Activated naive CD4-positive, alpha-beta T cell treated with anti-CD3 and anti-CD28 coated beads, Interleukin-2, amount 10 ng/mL, durations not matched to agents 7 days and 5 days (primary cell): ENCODE results near the gene STIMATE.

Source experiments
- CTCF ChIA-PET: fragments of 350-600 bp; sonication (Branson Sonifier 250); formaldehyde crosslinking; loops from one replicate; lab custom pipeline; 2021; ENCODE audit warnings: antibody characterized with exemption; lab: Charles Lee
- DNase-seq: peaks from one replicate; pipeline ENCODE4 v3.0.0-alpha.2; 2020
- H3K27ac Mint-ChIP-seq: one replicate; pipeline ENCODE4 v1.8.0; 2021; ENCODE audit warnings: mild to moderate bottlenecking, moderate library complexity, mixed read lengths
- H3K27me3 Mint-ChIP-seq: one replicate; pipeline ENCODE4 v1.8.0; 2021; ENCODE audit warnings: mild to moderate bottlenecking, mixed read lengths
- H3K36me3 Mint-ChIP-seq: one replicate; pipeline ENCODE4 v1.8.0; 2021; ENCODE audit warnings: mixed read lengths
- H3K4me1 Mint-ChIP-seq: one replicate; pipeline ENCODE4 v1.8.0; 2021; ENCODE audit warnings: mixed read lengths
- H3K4me3 Mint-ChIP-seq: one replicate; pipeline ENCODE4 v1.8.0; 2021; ENCODE audit warnings: mild to moderate bottlenecking, moderate library complexity, mixed read lengths
- H3K9me3 Mint-ChIP-seq: one replicate; pipeline ENCODE4 v1.8.0; 2021; ENCODE audit warnings: mixed read lengths

Gene STIMATE

GRCh38 chr3:52873433-52874159 lies 23.8 kb downstream of the STIMATE start:
- H3K27ac Mint-ChIP-seq = no peak overlapping the region

DNA sequence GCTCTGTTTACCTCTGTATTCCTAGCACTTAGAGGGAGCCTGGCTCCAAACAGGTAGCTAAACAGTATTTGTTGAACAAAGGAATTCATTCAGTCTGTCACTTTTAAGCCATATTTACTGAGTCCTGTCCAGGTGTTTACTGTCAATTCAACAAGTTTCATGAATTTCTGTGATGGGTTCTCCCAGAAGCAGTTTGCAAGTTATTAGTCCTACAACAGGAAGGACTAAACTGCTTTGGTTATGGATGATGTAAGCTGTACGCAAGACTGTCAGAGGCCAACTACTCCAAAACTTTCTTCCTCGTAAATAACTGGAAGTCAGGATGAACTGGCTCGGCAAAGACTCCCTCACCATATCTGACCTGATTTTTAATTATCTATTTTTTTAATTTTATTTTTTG lies 25.1 kb downstream of the STIMATE start:
- Mint-ChIP-seq H3K9me3 (no peaks in the 10 kb centered on the region), H3K36me3 (peaks cover 1% of the 10 kb centered on the region), H3K27ac (no peak overlapping the region), H3K4me3 (no peak overlapping the region), H3K27me3 (no peaks in the 10 kb centered on the region), H3K4me1 (peaks cover 28% of the 10 kb centered on the region)
- CTCF ChIA-PET = interaction anchor here (1.0 to 2.5 kb wide), 2 partner anchors 19 to 33 kb away, joined by 3 to 8 read pairs; no protein-coding TSS in a partner anchor
- DNase-seq = no peak

More at GRCh38 chr3:52873433-52874159, 23.8 kb downstream of the STIMATE start:
- Mint-ChIP-seq H3K4me3 (no peak overlapping the region), H3K27me3 (no peaks in the 10 kb centered on the region), H3K4me1 (peaks cover 28% of the 10 kb centered on the region), H3K36me3 (peaks cover 4% of the 10 kb centered on the region), H3K9me3 (no peaks in the 10 kb centered on the region)
- DNase-seq = no peak
- CTCF ChIA-PET = interaction anchor here (2.5 kb wide), 1 partner anchor 21 kb away, joined by 8 read pairs; no protein-coding TSS in a partner anchor

DNA sequence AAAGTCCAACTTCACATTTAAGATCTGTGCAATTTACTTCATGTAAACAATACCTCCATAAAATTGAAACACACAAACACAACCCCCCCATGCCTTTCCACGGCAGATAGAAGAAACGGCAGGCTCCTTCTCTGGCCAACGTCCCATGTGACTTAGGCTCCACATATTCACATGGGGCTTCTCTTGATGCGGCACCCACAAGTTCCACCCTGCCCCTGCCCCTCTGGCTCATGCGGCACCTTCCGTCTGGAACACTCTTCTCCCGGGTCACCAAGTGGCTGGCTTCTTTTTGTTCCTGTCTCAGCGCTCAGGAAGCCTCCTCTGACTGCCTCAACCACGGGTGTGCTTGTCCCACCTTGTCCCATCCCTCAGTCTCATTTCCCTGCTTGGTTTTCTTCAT lies 25.6 kb downstream of the STIMATE start:
- no peak overlapping the region for H3K27ac Mint-ChIP-seq
- peaks cover 28% of the 10 kb centered on the region for H3K4me1 Mint-ChIP-seq
- H3K9me3 Mint-ChIP-seq = no peaks in the 10 kb centered on the region

GRCh38 chr3:52870471-52870870 lies 26.9 kb downstream of the STIMATE start:
- DNase-seq = no peak
- CTCF ChIA-PET = no interaction called here
- Mint-ChIP-seq H3K27ac (no peak overlapping the region), H3K9me3 (peaks cover 8% of the 10 kb centered on the region), H3K4me3 (no peak overlapping the region), H3K27me3 (no peaks in the 10 kb centered on the region), H3K4me1 (peaks cover 23% of the 10 kb centered on the region), H3K36me3 (peaks cover 12% of the 10 kb centered on the region)

More for the DNA sequence above, 25.6 kb downstream of the STIMATE start:
- H3K27me3 Mint-ChIP-seq = no peaks in the 10 kb centered on the region
- peaks cover 2% of the 10 kb centered on the region for H3K36me3 Mint-ChIP-seq
- CTCF ChIA-PET = interaction anchor here (2.5 kb wide), 1 partner anchor 19 kb away, joined by 8 read pairs; no protein-coding TSS in a partner anchor
- DNase-seq = no peak
- no peak overlapping the region for H3K4me3 Mint-ChIP-seq

DNA sequence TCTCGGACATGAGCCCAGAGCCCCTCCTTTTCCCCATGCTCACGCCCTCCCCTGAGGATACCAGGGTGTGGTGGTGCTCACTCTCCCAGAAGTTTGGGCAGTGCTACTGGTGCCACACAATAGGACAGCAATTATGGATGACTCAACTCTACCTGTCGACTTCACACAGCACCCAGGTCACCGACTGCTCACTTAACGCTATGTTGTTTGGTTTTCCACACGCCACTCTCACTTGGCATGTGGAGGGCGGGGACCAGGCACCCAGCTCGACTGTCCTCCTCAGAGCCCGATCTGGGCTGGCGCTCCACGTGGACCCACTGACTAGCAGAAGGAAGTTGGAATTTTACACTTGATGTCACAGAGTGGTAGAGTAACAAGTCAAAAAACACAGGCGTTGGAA lies 30.9 kb downstream of the STIMATE start:
- CTCF ChIA-PET = no interaction called here
- no peak overlapping the region for H3K27ac Mint-ChIP-seq

GRCh38 chr3:52865994-52866393 lies 31.4 kb downstream of the STIMATE start:
- Mint-ChIP-seq H3K4me3 (no peak overlapping the region), H3K27me3 (no peaks in the 10 kb centered on the region), H3K9me3 (peaks cover 30% of the 10 kb centered on the region), H3K27ac (no peak overlapping the region), H3K4me1 (no peaks in the 10 kb centered on the region), H3K36me3 (peaks cover 26% of the 10 kb centered on the region)
- no peak for DNase-seq
- CTCF ChIA-PET = no interaction called here

More for the DNA sequence above, 30.9 kb downstream of the STIMATE start:
- Mint-ChIP-seq H3K9me3 (peaks cover 30% of the 10 kb centered on the region), H3K36me3 (peaks cover 26% of the 10 kb centered on the region), H3K4me1 (peaks cover under 1% of the 10 kb centered on the region), H3K4me3 (no peak overlapping the region), H3K27me3 (no peaks in the 10 kb centered on the region)
- no peak for DNase-seq

DNA sequence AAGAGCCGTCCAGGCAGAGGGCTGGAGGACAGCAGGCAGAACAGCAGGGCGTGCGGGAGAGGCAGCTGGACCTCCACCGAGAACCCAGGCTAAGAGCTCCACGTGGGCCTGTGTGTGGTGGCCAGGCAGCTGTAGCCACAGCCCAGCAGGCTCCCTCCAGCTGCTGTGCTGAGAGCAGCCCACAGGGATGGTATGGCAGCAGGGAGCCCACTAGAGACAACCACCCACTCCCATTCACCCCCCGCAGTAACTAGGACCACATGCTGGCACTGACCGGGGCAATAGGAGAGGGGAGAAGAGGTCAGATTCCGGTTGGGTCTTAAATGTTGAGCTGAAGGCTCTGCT lies 37.0 kb downstream of the STIMATE start:
- CTCF ChIA-PET = interaction anchor here (0.8 kb wide), 1 partner anchor 14 kb away, joined by 3 read pairs; no protein-coding TSS in a partner anchor
- H3K36me3 Mint-ChIP-seq = peaks cover 16% of the 10 kb centered on the region
- peak overlapping the region; percentile 7 for H3K27ac Mint-ChIP-seq
- DNase-seq = no peak
- no peaks in the 10 kb centered on the region for H3K27me3 Mint-ChIP-seq
- peaks cover 22% of the 10 kb centered on the region for H3K9me3 Mint-ChIP-seq
- no peak overlapping the region for H3K4me3 Mint-ChIP-seq
- H3K4me1 Mint-ChIP-seq = no peaks in the 10 kb centered on the region

DNA sequence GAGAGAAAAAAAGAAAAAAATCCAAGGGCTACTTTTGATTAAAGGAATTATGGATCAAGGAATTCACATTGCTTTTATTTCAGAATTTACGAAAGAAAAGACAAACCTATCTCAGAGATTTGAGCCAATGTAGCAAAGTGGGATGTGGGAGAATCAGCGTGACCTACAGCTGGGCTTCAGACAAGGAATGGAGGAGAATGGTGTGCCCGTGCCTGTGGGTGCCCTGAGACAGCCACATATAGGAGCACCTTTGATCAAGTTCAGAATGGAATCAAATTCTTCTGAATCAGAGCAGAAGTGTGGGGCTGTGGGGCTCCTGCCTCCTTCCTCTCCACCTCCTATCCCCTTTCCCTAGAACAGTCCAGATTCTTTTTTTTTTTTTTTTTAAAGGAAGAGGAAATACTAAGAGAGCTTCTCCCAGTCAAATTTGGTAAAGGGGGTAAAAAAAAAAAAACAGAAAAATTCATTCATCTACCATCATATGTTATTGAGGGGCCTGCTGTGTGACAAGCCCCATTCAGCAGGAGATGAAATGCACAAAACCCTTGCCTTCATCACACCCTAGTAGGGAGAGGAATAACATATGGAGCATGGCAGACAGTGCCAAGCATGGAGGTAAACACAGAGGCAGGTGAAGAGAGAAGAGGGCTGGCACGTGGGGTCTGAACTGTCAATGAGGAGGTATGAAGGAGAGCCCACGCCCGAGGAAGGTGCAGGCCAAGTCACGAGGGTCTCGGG lies 37.5 kb downstream of the STIMATE start:
- no peak for DNase-seq
- no peaks in the 10 kb centered on the region for H3K4me1 Mint-ChIP-seq
- H3K9me3 Mint-ChIP-seq = peaks cover 19% of the 10 kb centered on the region
- H3K36me3 Mint-ChIP-seq = peaks cover 13% of the 10 kb centered on the region
- H3K27ac Mint-ChIP-seq = no peak overlapping the region
- CTCF ChIA-PET = no interaction called here
- H3K4me3 Mint-ChIP-seq = no peak overlapping the region
- no peaks in the 10 kb centered on the region for H3K27me3 Mint-ChIP-seq

DNA sequence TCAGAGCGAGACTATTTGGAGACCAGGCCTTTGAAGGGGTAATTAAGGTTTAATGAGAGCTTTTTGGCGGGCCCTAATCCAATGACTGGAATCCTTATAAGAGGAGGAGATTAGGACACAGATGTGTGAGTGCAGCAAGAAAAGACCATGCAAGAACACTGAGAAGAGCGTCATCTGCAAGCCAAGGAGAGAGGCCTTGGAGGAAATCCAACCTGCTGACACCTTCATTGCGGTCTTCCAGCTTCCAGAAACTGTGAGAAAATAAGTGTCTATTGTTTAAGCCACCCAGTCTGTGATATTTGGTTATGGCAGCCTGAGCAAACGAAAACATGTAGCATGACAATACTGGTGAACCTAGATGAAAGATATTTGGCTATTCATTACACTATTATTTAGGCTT lies 39.5 kb downstream of the STIMATE start:
- Mint-ChIP-seq H3K4me1 (no peaks in the 10 kb centered on the region), H3K4me3 (no peak overlapping the region), H3K27me3 (no peaks in the 10 kb centered on the region), H3K9me3 (peaks cover 2% of the 10 kb centered on the region), H3K36me3 (peaks cover 3% of the 10 kb centered on the region), H3K27ac (no peak overlapping the region)
- CTCF ChIA-PET = interaction anchor here (1.0 kb wide), 1 partner anchor 12 kb away, joined by 3 read pairs; no protein-coding TSS in a partner anchor
- no peak for DNase-seq

DNA sequence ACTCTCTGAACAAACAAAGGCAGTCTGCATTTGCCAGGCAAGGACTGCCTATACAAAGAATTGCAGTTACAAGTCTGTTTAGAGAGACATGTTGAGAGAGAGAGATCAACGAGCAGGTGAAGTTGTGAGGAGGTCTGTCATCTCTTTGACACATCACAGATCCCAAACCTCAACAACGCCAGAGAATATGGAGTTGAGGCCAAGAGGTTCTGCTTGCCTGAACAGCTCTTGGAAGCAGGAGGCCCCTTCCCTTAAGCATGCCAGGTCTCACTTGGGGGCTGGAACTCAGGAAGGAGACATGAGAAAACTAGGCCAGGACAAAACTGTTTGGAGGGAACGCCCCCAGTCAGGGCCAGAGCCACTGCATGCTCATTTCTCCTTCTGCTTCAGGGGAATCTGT lies 40.2 kb downstream of the STIMATE start:
- H3K27me3 Mint-ChIP-seq = no peaks in the 10 kb centered on the region
- no peak for DNase-seq
- CTCF ChIA-PET = interaction anchor here (1.0 kb wide), 1 partner anchor 78 kb away, joined by 3 read pairs; no protein-coding TSS in a partner anchor
- no peaks in the 10 kb centered on the region for H3K4me1 Mint-ChIP-seq
- no peak overlapping the region for H3K4me3 Mint-ChIP-seq
- no peaks in the 10 kb centered on the region for H3K9me3 Mint-ChIP-seq
- H3K27ac Mint-ChIP-seq = no peak overlapping the region
- H3K36me3 Mint-ChIP-seq = peaks cover 2% of the 10 kb centered on the region

- CTCF ChIA-PET = interaction anchor here (1.0 kb wide), 1 partner anchor 78 kb away, joined by 3 read pairs; no protein-coding TSS in a partner anchor
- no peak overlapping the region for H3K4me3 Mint-ChIP-seq
- H3K36me3 Mint-ChIP-seq = peaks cover 5% of the 10 kb centered on the region
- no peaks in the 10 kb centered on the region for H3K9me3 Mint-ChIP-seq
- DNase-seq = no peak
- no peak overlapping the region for H3K27ac Mint-ChIP-seq
- H3K4me1 Mint-ChIP-seq = no peaks in the 10 kb centered on the region
- H3K27me3 Mint-ChIP-seq = no peaks in the 10 kb centered on the region
Observed at GRCh38 chr3:52856666-52857065, 40.7 kb downstream of the STIMATE start.

DNA sequence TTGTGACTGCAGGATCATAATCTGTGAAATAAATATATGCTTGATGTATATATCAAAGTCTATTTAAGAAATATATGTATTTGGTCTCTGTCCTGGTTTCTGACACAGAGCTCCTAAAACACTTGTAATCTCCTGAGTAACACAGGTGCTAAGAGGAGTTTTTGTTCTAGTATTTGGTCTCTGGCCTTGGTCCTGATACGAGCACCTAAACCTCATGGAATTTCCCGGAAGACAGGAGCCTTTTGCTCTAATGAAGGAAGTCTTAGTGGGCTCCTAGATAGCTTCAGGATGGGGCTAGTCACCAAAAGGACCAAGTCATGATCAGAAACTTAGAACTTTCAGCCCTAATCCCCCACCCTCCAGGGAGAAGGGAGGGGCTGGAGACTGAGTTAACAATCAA lies 43.3 kb downstream of the STIMATE start:
- H3K9me3 Mint-ChIP-seq = no peaks in the 10 kb centered on the region
- H3K4me1 Mint-ChIP-seq = no peaks in the 10 kb centered on the region
- CTCF ChIA-PET = interaction anchor here (0.6 to 2.5 kb wide), 4 partner anchors 19 to 350 kb away, joined by 3 to 8 read pairs (median 4); no protein-coding TSS in a partner anchor
- no peak for DNase-seq
- no peaks in the 10 kb centered on the region for H3K27me3 Mint-ChIP-seq
- no peak overlapping the region for H3K4me3 Mint-ChIP-seq
- no peak overlapping the region for H3K27ac Mint-ChIP-seq
- H3K36me3 Mint-ChIP-seq = peaks cover 7% of the 10 kb centered on the region

DNA sequence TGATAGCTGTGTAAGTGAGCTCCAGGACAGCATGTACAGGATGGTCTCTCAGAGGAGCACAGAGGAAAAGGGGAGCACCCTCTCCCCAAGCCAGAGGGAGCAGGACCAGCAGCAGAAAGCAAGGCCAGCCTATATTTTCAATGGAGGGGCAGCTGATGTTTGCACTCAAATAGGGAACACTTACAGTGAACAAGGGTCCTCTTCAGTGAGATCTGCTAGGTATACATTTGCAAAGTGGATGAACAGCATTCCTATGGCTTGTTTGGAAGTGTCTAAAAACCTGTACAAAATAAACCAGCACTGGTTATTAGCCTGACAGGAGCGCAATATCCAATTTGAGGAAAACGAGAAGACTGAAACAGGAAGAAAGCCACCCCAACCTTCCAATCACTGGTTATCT lies 44.9 kb downstream of the STIMATE start:
- peaks cover 7% of the 10 kb centered on the region for H3K36me3 Mint-ChIP-seq
- CTCF ChIA-PET = interaction anchor here (1.5 to 2.5 kb wide), 2 partner anchors 20 to 220 kb away, joined by 3 to 8 read pairs; no protein-coding TSS in a partner anchor

GRCh38 chr3:52851348-52851747 lies 46.0 kb downstream of the STIMATE start:
- peaks cover 7% of the 10 kb centered on the region for H3K36me3 Mint-ChIP-seq
- H3K4me1 Mint-ChIP-seq = peaks cover 4% of the 10 kb centered on the region
- no peaks in the 10 kb centered on the region for H3K27me3 Mint-ChIP-seq
- H3K27ac Mint-ChIP-seq = peak overlapping the region; percentile 56
- CTCF ChIA-PET = interaction anchor here (0.6 to 1.6 kb wide), 7 partner anchors 10 to 278 kb away, joined by 3 to 8 read pairs (median 4); no protein-coding TSS in a partner anchor
- DNase-seq = peak; percentile 51
- no peak overlapping the region for H3K4me3 Mint-ChIP-seq
- H3K9me3 Mint-ChIP-seq = no peaks in the 10 kb centered on the region

More for the DNA sequence above, 44.9 kb downstream of the STIMATE start:
- Mint-ChIP-seq H3K27me3 (no peaks in the 10 kb centered on the region), H3K4me1 (no peaks in the 10 kb centered on the region), H3K9me3 (no peaks in the 10 kb centered on the region), H3K27ac (no peak overlapping the region), H3K4me3 (no peak overlapping the region)
- no peak for DNase-seq
